CD14-positive monocyte (primary cell): ENCODE results near the gene CACNA1B. TPM values are rescaled to one million over a fixed set of nuclear protein-coding genes. Genes with fewer than 3 reads are reported as not detected.

ENCODE experiments used
- DNase-seq, 3 donors: peaks; one replicate each; pipeline ENCODE4 v3.0.0-alpha.2; 2011 to 2022
- H2AFZ ChIP-seq: 2 replicates; pipeline ENCODE4 v1.6.0; 2012; ENCODE audit warnings: mild to moderate bottlenecking, low read depth, low read length, inconsistent platforms; ENCODE audit not compliant: insufficient read depth, poor library complexity, severe bottlenecking
- H3K27ac ChIP-seq, 2 donors: 1 replicate in 1 of 2; 2 replicates in 1 of 2; pipeline ENCODE4 v1.5.1; 2012 to 2013; ENCODE audit warnings: low read length in 2 of 2, control low read depth in 1 of 2, inconsistent platforms in 1 of 2, low read depth in 1 of 2, mild to moderate bottlenecking in 1 of 2
- H3K27me3 ChIP-seq, 2 donors: one replicate each; pipeline versions ENCODE4 v1.6.0 to v1.6.1; 2011 to 2013; ENCODE audit warnings: low read length in 2 of 2; ENCODE audit not compliant: control insufficient read depth in 2 of 2, insufficient read depth in 2 of 2
- H3K36me3 ChIP-seq, 2 donors: replicated peaks in 1 of 2; 1 replicate in 1 of 2; 2 replicates in 1 of 2; pipeline versions ENCODE4 v1.5.1 to v1.6.1; 2012 to 2013; ENCODE audit warnings: low read length in 2 of 2, control low read depth in 1 of 2, inconsistent platforms in 1 of 2, mild to moderate bottlenecking in 1 of 2; ENCODE audit not compliant: insufficient read depth in 2 of 2, control insufficient read depth in 1 of 2
- H3K4me1 ChIP-seq, 2 donors: 1 replicate in 1 of 2; 2 replicates in 1 of 2; pipeline versions ENCODE4 v1.5.1 to v1.6.1; 2012 to 2013; ENCODE audit warnings: low read length in 2 of 2, control low read depth in 1 of 2, inconsistent platforms in 1 of 2, mild to moderate bottlenecking in 1 of 2, moderate library complexity in 1 of 2; ENCODE audit not compliant: insufficient read depth in 2 of 2, control insufficient read depth in 1 of 2
- H3K4me2 ChIP-seq: replicated peaks from 2 replicates; pipeline ENCODE3; 2012; ENCODE audit warnings: low read length, moderate library complexity, mild to moderate bottlenecking; ENCODE audit not compliant: poor library complexity, severe bottlenecking; ENCODE audit errors: extremely low read depth
- H3K4me3 ChIP-seq, 3 experiments: fragments of 200-600 bp in 1 of 3; sonication (generic) in 1 of 3; replicated peaks in 1 of 3; 1 replicate in 2 of 3; 2 replicates in 1 of 3; pipeline ENCODE4 v1.5.1; 2011 to 2013; ENCODE audit warnings: low read length in 3 of 3, mild to moderate bottlenecking in 3 of 3, control low read depth in 2 of 3, low read depth in 2 of 3, inconsistent platforms in 1 of 3, moderate library complexity in 1 of 3
- H3K79me2 ChIP-seq: 2 replicates; pipeline ENCODE4 v1.6.0; 2012; ENCODE audit warnings: mild to moderate bottlenecking, control low read depth, inconsistent platforms, low read length, moderate library complexity; ENCODE audit not compliant: insufficient read depth
- H3K9ac ChIP-seq: 2 replicates; pipeline ENCODE4 v1.6.0; 2017; ENCODE audit warnings: low read length, mild to moderate bottlenecking; ENCODE audit not compliant: insufficient read depth, poor library complexity, severe bottlenecking
- H3K9me3 ChIP-seq, 2 donors: replicated peaks in 1 of 2; 1 replicate in 1 of 2; 2 replicates in 1 of 2; pipeline versions ENCODE4 v1.5.1 to v1.6.1; 2012 to 2013; ENCODE audit warnings: low read length in 2 of 2, control low read depth in 1 of 2; ENCODE audit not compliant: control insufficient read depth in 1 of 2, insufficient read depth in 1 of 2
- H4K20me1 ChIP-seq: 2 replicates; pipeline ENCODE4 v1.6.0; 2012; ENCODE audit warnings: mild to moderate bottlenecking, low read length, control low read depth, moderate library complexity; ENCODE audit not compliant: insufficient read depth
- H3K27ac Mint-ChIP-seq, 7 donors: one replicate each; pipeline ENCODE4 v1.8.0; 2020; ENCODE audit warnings: mild to moderate bottlenecking in 7 of 7, mixed read lengths in 7 of 7, moderate library complexity in 6 of 7, inconsistent platforms in 2 of 7
- H3K27me3 Mint-ChIP-seq, 3 donors: one replicate each; pipeline ENCODE4 v1.8.0; 2021 to 2022; ENCODE audit warnings: low read depth in 3 of 3, mild to moderate bottlenecking in 3 of 3, mixed read lengths in 3 of 3, moderate library complexity in 3 of 3, inconsistent platforms in 1 of 3
- H3K36me3 Mint-ChIP-seq, 2 donors: one replicate each; pipeline ENCODE4 v1.8.0; 2020; ENCODE audit warnings: mixed read lengths in 2 of 2, inconsistent platforms in 1 of 2, mild to moderate bottlenecking in 1 of 2
- H3K4me1 Mint-ChIP-seq: one replicate; pipeline ENCODE4 v1.8.0; 2020; ENCODE audit warnings: mild to moderate bottlenecking, mixed read lengths
- H3K4me3 Mint-ChIP-seq, 2 donors: one replicate each; pipeline ENCODE4 v1.8.0; 2020; ENCODE audit warnings: mild to moderate bottlenecking in 2 of 2, mixed read lengths in 2 of 2, moderate library complexity in 1 of 2
- H3K9me3 Mint-ChIP-seq, 7 donors: one replicate each; pipeline ENCODE4 v1.8.0; 2020 to 2022; ENCODE audit warnings: mixed read lengths in 7 of 7, mild to moderate bottlenecking in 6 of 7, moderate library complexity in 6 of 7, inconsistent platforms in 2 of 7
- CTCF ChIP-seq: fragments of 200-600 bp; IDR thresholded peaks from one replicate; pipeline ENCODE4 v1.8.0; 2022; ENCODE audit warnings: antibody characterized with exemption, mild to moderate bottlenecking
- WGBS: methylation state at CpG from one replicate; pipeline ENCODE4 v1.1.5; 2013; ENCODE audit warnings: missing lambda C conversion rate; ENCODE audit not compliant: insufficient coverage; 5-methylcytosine and 5-hydroxymethylcytosine counted together
- intact Hi-C, 2 donors: fragments of 100-400 bp; cut with micrococcal nuclease; formaldehyde crosslinking; loops; one replicate each; pipeline versions ENCODE4 v1.15.0 to v1.15.1; 2023
- polyA plus RNA-seq, 3 donors: library from polyadenylated mRNA; depleted of rRNA in 1 of 3; unstranded in 2 of 3; stranded (reverse) in 1 of 3; fragments of 300-500 nt in 2 of 3; fragments of >200 nt in 1 of 3; fragmentation: Illumina TruSeq in 2 of 3; gene quantifications; 1 replicate in 2 of 3; 2 replicates in 1 of 3; pipeline ENCODE4 v1.2.3, GENCODE V29; 2012 to 2021

The CACNA1B gene
- polyA plus RNA-seq, 3 donors = not detected

- no peak for DNase-seq
- H3K4me1 ChIP-seq = peaks cover 0 to 4% of the 10 kb centered on the region in 2 donors
- Mint-ChIP-seq H3K27me3 (no peaks in the 10 kb centered on the region), H3K4me3 (no peak overlapping the region), H3K9me3 (peaks cover 0 to 6% (median 0%) of the 10 kb centered on the region in 7 donors), H3K4me1 (peaks cover 8% of the 10 kb centered on the region), H3K36me3 (peaks cover 65 to 81% of the 10 kb centered on the region in 2 donors), H3K27ac (no peak overlapping the region)
- no peak overlapping the region for H3K27ac ChIP-seq
- no peak overlapping the region for H3K4me2 ChIP-seq
- H4K20me1 ChIP-seq = peaks cover 47% of the 10 kb centered on the region
- peaks cover 59 to 94% of the 10 kb centered on the region in 2 donors for H3K36me3 ChIP-seq
- no peak overlapping the region for H2AFZ ChIP-seq
- no peaks in the 10 kb centered on the region for H3K9me3 ChIP-seq
- TF ChIP-seq CTCF = no peak
- H3K79me2 ChIP-seq = no peaks in the 10 kb centered on the region
- H3K4me3 ChIP-seq = no peak overlapping the region
- 95% methylated on average over 20 of the region's 21 CpGs for WGBS
- no peaks in the 10 kb centered on the region for H3K27me3 ChIP-seq
- intact Hi-C loops = no loop called here
- H3K9ac ChIP-seq = no peak overlapping the region
Measured at GRCh38 chr9:137828527-137829259, 48.9 kb upstream of the CACNA1B start.

GRCh38 chr9:137829260-137829996 lies 48.2 kb upstream of the CACNA1B start:
- Histone ChIP-seq H3K9me3 (no peaks in the 10 kb centered on the region), H3K9ac (no peak overlapping the region), H3K27me3 (no peaks in the 10 kb centered on the region), H3K4me3 (no peak overlapping the region), H3K79me2 (no peaks in the 10 kb centered on the region), H3K4me1 (peaks cover 0 to 4% of the 10 kb centered on the region in 2 donors), H3K27ac (peak overlapping the region in 1 of 2 donors; percentile 20), H3K36me3 (peaks cover 61 to 94% of the 10 kb centered on the region in 2 donors), H3K4me2 (no peak overlapping the region), H4K20me1 (peaks cover 44% of the 10 kb centered on the region), H2AFZ (no peak overlapping the region)
- no peak overlapping the region for H3K4me3 Mint-ChIP-seq
- H3K9me3 Mint-ChIP-seq = peaks cover 0 to 8% (median 0%) of the 10 kb centered on the region in 7 donors
- peaks cover 0 to under 1% (median 0%) of the 10 kb centered on the region in 3 donors for H3K27me3 Mint-ChIP-seq
- no peak for DNase-seq
- H3K36me3 Mint-ChIP-seq = peaks cover 61 to 78% of the 10 kb centered on the region in 2 donors
- no peak for TF ChIP-seq CTCF
- 92% methylated on average over 9 of the region's 14 CpGs for WGBS
- intact Hi-C loops = no loop called here
- peak overlapping the region in 2 of 7 donors; percentile 2 to 39 for H3K27ac Mint-ChIP-seq
- peaks cover 8% of the 10 kb centered on the region for H3K4me1 Mint-ChIP-seq
